Neural progenitor cell (in vitro differentiated cells): ENCODE data around the gene FAM3B. TPM values are rescaled to one million over a fixed set of nuclear protein-coding genes. Genes with fewer than 3 reads are reported as not detected.

Source experiments
- total RNA-seq: library from RNA; depleted of rRNA; stranded (reverse); fragments of >200 nt; gene quantifications from 2 replicates; pipeline ENCODE4 v1.2.3, GENCODE V29; 2015; ENCODE audit warnings: low replicate concordance

Gene FAM3B
- total RNA-seq, 1 donor from 2014 or later, result not detected

Other genes starting within 250 kb of the FAM3B start
- 0.15 and 0.71 TPM in 2 replicates for gene BACE2, start 148.6 kb upstream of the FAM3B start, total RNA-seq
- gene MX2, start 45.2 kb downstream of the FAM3B start, total RNA-seq, result 2.2 and 3.3 TPM in 2 replicates
- 0.15 and 1.7 TPM in 2 replicates for gene MX1, start 109.4 kb downstream of the FAM3B start, total RNA-seq
- 0.99 and 1.5 TPM in 2 replicates for gene TMPRSS2, start 191.4 kb downstream of the FAM3B start, total RNA-seq